Measurements from ENCODE around the gene SLC25A14. TPM values are rescaled to one million over a fixed set of nuclear protein-coding genes. Genes with fewer than 3 reads are reported as not detected.

SLC25A14 gene, protein sequence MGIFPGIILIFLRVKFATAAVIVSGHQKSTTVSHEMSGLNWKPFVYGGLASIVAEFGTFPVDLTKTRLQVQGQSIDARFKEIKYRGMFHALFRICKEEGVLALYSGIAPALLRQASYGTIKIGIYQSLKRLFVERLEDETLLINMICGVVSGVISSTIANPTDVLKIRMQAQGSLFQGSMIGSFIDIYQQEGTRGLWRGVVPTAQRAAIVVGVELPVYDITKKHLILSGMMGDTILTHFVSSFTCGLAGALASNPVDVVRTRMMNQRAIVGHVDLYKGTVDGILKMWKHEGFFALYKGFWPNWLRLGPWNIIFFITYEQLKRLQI
- total RNA-seq (2022), result 12.5 and 13.7 TPM in 2 replicates
- Bru-seq, nascent RNA, result percentile 62 among the genes with signal in this experiment
- BruChase-seq, experiment 1, labeled RNA remaining after a 6-hour chase, result percentile 55 among the genes with signal in this experiment
- BruChase-seq, experiment 2, labeled RNA remaining after a 2-hour chase, result percentile 61 among the genes with signal in this experiment
- long read RNA-seq, transcript SLC25A14-213 (10 exons, 1,403 nt), result major isoform, 6 of 12 reads
- long read RNA-seq, partial matches to known transcripts, result 0 of 12 reads
- long read RNA-seq, other reads (novel, unspliced or antisense), result 5 of 12 reads

DNA sequence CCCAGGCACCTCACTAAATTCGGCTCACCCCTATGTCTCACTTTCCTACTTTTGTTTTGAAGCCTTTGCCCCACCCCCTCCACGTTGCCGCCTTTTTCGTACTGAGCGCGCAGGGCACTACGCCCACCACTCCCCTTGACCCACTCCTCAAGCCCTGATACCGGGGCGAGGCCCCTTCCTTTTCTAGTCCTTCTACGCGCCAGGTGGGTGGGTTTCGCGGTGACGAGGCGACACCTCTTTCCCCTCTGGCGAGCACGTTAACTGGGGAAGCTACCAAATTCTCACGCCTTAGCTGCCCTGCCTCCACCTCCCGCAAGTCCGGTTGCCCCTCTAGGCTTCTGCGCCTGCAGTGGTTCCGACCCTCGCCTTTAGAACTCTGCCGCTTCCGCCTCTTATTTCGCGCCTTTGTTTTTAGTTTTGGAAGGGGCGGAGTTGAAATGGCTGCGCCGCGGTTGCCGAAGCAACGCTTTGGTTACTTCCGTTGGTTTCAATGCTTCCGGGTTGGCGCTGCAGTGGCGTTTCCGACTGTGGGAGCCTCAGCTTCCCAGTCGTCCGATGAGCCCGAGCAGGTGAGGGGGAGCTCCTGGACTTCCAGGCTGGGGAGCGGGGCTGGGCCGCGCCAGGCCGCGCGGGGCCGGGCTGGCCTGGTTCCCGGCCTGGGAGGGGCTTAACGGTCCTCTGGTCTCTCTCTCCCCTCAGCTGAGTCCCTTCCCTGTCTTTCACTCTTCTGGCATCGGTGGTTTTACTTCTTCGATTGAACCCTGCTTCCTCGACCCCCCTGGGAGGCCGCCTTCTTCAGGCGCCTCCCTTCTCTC is at the start of gene SLC25A14:
Gene SLC25A14, plus strand, starts transcription at position 512 of the 815 bp plus-strand sequence. CDS start 360 bp downstream, outside the sequence.
- H3K36me3 Mint-ChIP-seq (ENCODE audit: insufficient read depth, unreplicated experiment), result no peaks in the 10 kb centered on the region
- peak; percentile 72 for DNase-seq (ENCODE audit: unreplicated experiment)
- BruUV-seq (replicated peaks), result no TSS peak
- peak within 1 kb of the TSS; percentile 83 for H3K27ac Mint-ChIP-seq (ENCODE audit: low read depth, unreplicated experiment)
- TF ChIP-seq CTCF (IDR thresholded peaks at IDR 0.05; ENCODE audit: unreplicated experiment), result no peak
- POLR2A ChIA-PET, result interaction anchor here (0.6 to 1.2 kb wide), 4 partner anchors 41 to 1407 kb away, joined by 3 read pairs; no protein-coding TSS in a partner anchor
- CTCF ChIA-PET, result interaction anchor here (0.6 to 0.7 kb wide), 2 partner anchors 28 to 62 kb away, joined by 3 read pairs; no protein-coding TSS in a partner anchor
- intact Hi-C loops (cut with micrococcal nuclease), result no loop called here
- H3K27me3 Mint-ChIP-seq (ENCODE audit: insufficient read depth, unreplicated experiment), result peaks cover 31% of the 10 kb centered on the region
- peaks cover 6% of the 10 kb centered on the region for H3K4me1 Mint-ChIP-seq (ENCODE audit: insufficient read depth, unreplicated experiment)
- H3K4me3 Mint-ChIP-seq (ENCODE audit: unreplicated experiment), result peak within 1 kb of the TSS; percentile 88
- H3K9me3 Mint-ChIP-seq (ENCODE audit: unreplicated experiment), result no peaks in the 10 kb centered on the region

- BruUV-seq (replicated peaks), result no TSS peak
- CTCF ChIA-PET, result interaction anchor here (0.7 to 1.0 kb wide), 2 partner anchors 34 to 40 kb away, joined by 3 to 7 read pairs; no protein-coding TSS in a partner anchor
- no peak overlapping the region for H3K4me3 Mint-ChIP-seq (ENCODE audit: unreplicated experiment)
- no peaks in the 10 kb centered on the region for H3K9me3 Mint-ChIP-seq (ENCODE audit: unreplicated experiment)
- peaks cover 1% of the 10 kb centered on the region for H3K27me3 Mint-ChIP-seq (ENCODE audit: insufficient read depth, unreplicated experiment)
- H3K27ac Mint-ChIP-seq (ENCODE audit: low read depth, unreplicated experiment), result no peak overlapping the region
- TF ChIP-seq CTCF (IDR thresholded peaks at IDR 0.05; ENCODE audit: unreplicated experiment), result no peak
- intact Hi-C loops (cut with micrococcal nuclease), result no loop called here
- POLR2A ChIA-PET, result interaction anchor here (0.9 kb wide), 1 partner anchor 36 kb away, joined by 3 read pairs; no protein-coding TSS in a partner anchor
- peaks cover 10% of the 10 kb centered on the region for H3K4me1 Mint-ChIP-seq (ENCODE audit: insufficient read depth, unreplicated experiment)
- H3K36me3 Mint-ChIP-seq (ENCODE audit: insufficient read depth, unreplicated experiment), result no peaks in the 10 kb centered on the region
- peak; percentile 49 for DNase-seq (ENCODE audit: unreplicated experiment)
Observed at GRCh38 chrX:130295519-130296296, 44.0 kb upstream of the SLC25A14 start.

DNA sequence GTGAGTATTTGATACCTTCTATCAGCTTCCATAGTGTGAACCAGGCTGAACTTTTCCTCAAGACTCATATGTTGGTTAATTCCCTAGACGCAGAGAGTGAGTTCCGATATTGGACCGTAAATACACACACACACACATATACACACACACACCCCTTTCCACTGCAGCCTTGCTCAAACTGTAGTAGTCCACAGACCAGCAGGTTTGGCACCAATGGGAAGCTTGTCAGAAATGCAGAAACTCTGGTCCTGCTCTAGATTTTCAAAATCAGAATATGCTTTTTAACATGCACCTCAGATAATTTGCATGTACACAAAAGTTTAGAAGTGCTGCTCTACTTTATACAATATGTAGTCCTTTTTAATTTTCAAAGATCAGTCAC is 43.4 kb upstream of the SLC25A14 start:
- no peaks in the 10 kb centered on the region for H3K36me3 Mint-ChIP-seq (ENCODE audit: insufficient read depth, unreplicated experiment)

More for the DNA sequence above, 43.4 kb upstream of the SLC25A14 start:
- no TSS peak for BruUV-seq (replicated peaks)
- no peaks in the 10 kb centered on the region for H3K9me3 Mint-ChIP-seq (ENCODE audit: unreplicated experiment)
- POLR2A ChIA-PET, result interaction anchor here (0.9 kb wide), 1 partner anchor 36 kb away, joined by 3 read pairs; no protein-coding TSS in a partner anchor
- H3K4me3 Mint-ChIP-seq (ENCODE audit: unreplicated experiment), result no peak overlapping the region
- H3K27me3 Mint-ChIP-seq (ENCODE audit: insufficient read depth, unreplicated experiment), result no peaks in the 10 kb centered on the region
- CTCF ChIA-PET, result interaction anchor here (0.7 to 1.0 kb wide), 2 partner anchors 34 to 39 kb away, joined by 3 to 7 read pairs; no protein-coding TSS in a partner anchor
- H3K4me1 Mint-ChIP-seq (ENCODE audit: insufficient read depth, unreplicated experiment), result peaks cover 10% of the 10 kb centered on the region
- intact Hi-C loops (cut with micrococcal nuclease), result no loop called here
- peak overlapping the region; percentile 10 for H3K27ac Mint-ChIP-seq (ENCODE audit: low read depth, unreplicated experiment)
- TF ChIP-seq CTCF (IDR thresholded peaks at IDR 0.05; ENCODE audit: unreplicated experiment), result no peak
- no peak for DNase-seq (ENCODE audit: unreplicated experiment)
